NB4 (cell line): ENCODE data around the gene GRID1.

Experiments used
- MYC ChIP-seq: IDR thresholded peaks from 2 replicates; pipeline ENCODE4 v1.6.1; 2011; ENCODE audit warnings: low read depth, low read length
- TF ChIP-seq, protein P1 (sequence below): IDR thresholded peaks from one replicate; pipeline ENCODE4 v1.5.1; 2012; ENCODE audit warnings: low read depth, low read length

DNA sequence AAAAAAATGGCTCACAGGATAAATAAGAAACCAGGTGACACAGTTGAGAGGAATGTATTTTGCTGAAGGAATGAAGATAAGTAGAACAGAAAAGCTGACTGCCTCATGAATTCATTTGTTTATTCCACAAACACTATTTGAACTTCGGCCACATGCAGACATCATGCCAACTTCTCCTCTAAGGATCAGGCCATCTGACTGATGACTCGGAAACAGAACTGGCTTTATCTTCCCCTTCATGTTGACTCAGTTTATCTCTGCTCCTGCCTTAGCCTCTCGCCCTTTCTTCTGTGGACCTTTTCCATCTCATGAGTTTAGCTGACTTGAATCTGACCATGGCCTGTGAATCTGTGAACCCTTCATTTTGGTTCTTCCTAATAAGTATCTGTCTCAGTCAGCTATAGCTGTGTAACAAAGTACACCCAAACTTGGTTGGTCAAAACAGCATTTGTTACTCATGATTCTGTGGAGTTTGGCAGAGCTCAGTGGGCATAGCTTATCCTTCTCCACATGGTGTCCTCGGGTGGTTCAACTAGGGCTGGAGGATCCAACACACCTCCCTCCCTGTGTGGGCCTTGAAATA lies 44.0 kb upstream of the GRID1 start:
- TF ChIP-seq, protein P1, sequence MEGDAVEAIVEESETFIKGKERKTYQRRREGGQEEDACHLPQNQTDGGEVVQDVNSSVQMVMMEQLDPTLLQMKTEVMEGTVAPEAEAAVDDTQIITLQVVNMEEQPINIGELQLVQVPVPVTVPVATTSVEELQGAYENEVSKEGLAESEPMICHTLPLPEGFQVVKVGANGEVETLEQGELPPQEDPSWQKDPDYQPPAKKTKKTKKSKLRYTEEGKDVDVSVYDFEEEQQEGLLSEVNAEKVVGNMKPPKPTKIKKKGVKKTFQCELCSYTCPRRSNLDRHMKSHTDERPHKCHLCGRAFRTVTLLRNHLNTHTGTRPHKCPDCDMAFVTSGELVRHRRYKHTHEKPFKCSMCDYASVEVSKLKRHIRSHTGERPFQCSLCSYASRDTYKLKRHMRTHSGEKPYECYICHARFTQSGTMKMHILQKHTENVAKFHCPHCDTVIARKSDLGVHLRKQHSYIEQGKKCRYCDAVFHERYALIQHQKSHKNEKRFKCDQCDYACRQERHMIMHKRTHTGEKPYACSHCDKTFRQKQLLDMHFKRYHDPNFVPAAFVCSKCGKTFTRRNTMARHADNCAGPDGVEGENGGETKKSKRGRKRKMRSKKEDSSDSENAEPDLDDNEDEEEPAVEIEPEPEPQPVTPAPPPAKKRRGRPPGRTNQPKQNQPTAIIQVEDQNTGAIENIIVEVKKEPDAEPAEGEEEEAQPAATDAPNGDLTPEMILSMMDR, result no peak
- no peak for TF ChIP-seq MYC
